GM19467 (cell line): ENCODE data around the gene TRMT61B.

Experiments
- ATAC-seq: cut with Tn5 transposase; IDR thresholded peaks from one replicate; pipeline ENCODE4 v1.9.1; 2021; ENCODE audit warnings: mild to moderate bottlenecking, moderate library complexity; ENCODE audit not compliant: unreplicated experiment

Gene TRMT61B

DNA sequence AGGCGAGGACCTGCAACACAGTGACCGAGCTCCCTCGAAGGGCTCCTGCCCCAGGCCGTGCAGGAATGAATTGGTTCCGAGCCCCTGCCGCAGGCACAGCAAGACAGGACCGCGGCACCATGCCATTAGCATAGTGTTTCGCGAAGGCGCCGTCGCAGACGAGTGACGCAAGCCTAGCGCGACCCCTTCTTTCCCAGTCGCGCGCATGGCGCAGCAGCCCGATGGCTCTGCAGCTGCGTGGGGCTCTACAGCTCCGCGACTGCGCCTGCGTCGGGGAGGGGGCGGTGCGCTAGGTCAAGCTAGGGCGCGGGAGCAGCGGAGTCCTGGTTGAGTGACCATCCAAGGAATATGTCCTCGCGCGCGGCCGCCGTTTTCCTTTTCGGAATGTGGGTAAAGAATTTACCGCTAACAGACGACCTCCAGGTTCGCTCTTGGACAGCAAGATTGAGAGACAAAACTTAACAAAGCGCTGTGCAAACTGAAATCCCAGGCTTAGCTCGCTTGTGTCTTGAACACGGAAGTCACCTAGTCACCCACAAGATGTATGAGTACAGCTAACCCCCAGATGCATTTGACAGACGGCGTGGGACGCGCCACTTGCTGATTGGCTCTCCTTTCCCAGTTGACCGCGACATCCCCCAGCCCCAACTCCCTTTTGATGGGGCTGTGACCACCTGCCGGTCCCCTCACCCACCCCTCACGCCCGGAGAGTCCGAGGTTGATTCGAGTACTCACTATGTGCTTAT is at the start of gene TRMT61B:
TRMT61B (minus strand) TSS at position 164 of the 746 bp plus-strand sequence; CDS start at position 132, 32 bp downstream.
- ATAC-seq = peak; percentile 94

DNA sequence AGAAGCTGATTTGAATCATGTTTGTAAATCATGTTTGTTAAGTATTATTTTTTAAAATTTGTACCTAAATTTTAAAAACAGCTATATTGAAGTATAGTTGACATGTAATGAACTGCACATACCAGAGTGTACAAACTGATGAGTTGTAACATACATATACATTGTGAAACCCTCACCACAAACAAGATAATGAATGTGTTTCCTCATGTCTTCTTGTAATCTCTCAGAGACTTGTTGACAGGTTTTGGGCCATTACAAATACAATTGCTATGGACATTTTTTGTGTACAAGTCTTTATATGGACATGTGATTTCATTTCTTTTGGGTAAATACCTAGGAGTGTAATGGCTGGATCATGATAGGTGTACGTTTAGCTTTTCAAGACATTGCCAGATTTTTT is 45.8 kb upstream of the TRMT61B start:
- no peak for ATAC-seq

DNA sequence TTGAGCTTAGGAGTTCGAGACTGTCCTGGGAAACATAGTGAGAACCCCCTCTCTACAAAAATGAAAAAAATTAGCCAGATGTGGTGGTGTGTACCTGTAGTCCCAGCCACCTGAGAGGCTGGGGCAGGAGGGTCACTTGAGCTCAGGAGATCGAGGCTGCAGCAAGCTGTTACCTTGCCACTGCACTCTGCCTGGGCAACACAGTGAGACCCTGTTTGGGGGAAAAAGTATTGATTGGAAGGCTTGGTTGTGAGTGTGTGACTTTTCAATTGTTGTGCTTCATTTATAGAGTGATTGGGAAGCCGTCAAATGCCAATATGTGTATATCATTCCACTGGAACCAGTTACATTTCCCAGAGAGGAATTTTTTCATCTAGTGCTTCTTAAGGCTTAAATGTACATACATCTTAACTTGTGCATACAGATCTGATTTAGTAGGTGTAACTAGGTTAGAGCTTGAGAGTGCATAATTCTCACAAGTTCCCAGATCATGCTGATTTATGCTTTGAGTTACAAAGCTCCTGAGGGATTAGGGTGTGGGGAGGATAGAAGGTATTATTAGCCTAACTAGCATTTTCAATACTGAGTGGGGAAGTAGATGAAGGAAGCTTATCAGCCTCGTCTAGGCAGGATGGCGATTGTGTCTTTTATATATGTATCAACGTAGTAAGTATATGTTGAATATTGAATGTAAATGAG is 39.7 kb upstream of the TRMT61B start:
- ATAC-seq = no peak

DNA sequence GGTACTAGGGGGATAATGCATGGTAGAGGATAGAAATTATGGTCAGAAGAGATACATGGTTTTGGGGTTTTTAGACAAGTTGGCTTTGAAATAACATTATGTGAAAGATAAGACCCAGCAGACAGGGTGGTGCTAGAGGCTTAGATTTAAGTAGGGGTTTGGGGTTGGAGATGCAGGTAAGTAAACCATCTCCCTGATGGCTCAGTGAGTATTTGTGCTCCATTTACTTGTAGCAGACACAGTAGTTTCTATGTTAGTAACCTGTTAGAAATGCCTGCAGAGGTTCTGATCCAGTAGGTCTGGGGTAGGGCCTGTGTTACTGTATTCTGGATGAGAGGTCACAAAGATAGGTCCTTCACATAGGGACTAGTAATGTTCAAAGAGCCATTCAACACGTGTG is 38.1 kb upstream of the TRMT61B start:
- no peak for ATAC-seq

DNA sequence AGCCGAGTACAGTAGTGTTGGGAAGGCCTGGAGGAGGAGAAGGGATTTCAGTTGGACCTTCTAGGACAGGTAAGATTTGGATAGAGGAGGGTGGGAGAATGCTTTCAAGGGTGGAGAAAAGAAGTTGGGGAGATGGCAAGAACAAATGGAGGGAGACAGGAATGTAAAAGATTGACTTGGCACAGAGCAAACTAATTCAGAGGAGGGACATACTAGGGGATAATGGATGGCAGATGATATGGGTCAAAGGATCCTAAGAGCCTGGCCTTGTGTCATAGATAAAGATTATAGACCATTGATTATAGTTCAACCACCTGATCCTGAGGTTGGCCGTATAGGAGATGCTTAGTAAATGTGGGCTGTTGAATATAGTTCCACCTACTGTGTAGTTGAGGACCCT is 36.7 kb upstream of the TRMT61B start:
- ATAC-seq = no peak

DNA sequence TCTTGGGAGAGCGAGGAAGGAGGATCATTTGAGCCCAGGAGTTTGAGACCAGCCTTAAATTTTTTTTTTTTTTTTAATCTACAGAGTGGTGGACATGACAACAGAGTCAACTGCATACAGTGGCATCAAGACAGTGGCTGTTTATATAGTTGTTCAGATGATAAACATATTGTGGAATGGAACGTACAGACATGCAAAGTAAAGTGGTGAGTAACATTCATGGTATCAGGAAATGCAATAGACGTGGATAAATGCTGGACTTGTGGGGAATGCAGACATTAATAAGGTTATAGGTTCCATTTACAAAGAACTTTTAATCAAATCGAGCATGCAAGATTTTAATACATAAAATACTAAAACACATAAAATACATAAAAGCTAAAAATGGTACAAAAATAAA is 36.3 kb upstream of the TRMT61B start:
- no peak for ATAC-seq

DNA sequence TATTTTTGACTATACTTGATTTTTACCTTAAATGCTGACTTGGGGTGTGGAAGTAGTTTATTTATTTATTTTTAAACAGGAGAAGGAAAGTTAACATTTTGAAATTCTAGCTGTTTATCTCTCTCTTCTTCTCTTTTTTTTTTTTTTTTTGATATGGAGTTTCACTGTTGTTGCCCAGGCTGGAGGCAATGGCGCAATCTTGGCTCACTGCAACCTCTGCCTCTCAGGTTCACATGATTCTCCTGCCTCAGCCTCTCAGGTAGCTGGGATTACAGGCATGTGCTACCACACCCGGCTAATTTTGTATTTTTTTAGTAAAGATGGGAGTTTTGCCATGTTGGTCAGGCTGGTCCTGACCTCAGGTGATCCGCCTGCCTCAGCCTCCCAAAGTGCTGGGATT is 35.4 kb upstream of the TRMT61B start:
- ATAC-seq = no peak

DNA sequence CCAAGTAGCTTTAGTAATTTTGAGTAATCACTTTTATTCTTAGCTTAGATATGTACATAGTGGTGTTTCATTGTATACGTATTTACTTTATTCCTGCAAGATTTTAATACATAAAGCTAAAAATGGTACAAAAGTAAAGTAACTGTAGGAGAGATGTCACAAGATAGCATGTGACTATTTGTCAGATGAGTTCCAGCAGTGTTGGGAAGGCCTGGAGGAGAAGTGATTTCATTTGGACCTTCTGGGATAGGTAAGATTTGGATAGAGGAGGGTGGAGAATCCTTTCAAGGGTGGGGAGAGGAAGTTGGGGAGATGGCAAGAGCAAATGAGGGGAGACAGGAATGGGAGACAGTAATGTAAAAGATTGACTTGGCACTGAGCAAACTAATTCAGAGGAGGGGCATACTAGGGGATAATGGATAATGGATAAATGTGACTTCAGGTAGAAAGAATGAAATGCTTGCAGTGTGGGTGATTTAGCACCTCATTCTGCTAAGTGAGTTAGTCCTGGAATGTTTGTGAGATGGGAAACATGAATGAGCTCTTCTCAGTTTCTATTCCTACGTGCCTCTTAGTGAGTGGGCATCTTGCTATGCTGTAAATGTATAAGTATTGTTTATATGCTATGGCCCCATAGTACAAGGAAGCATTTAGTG is 34.8 kb upstream of the TRMT61B start:
- ATAC-seq = no peak

DNA sequence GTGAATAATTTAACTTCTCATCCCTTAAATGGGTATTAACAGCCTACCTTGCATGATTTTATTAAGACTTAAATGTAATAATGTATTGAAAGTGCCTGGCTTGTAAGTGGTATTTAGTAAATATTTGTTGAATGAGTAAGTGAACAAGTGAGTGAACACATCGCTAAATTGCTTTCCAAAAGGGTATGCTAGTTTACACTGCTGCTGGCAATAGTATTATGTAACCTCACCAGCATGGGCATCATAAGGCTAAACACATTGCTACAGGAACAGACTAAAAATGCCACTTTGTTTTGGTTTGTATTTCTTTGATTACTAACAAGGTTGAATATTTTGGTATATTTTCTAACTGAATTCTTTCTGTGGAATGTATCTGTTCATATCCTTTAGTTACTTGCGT is 34.2 kb upstream of the TRMT61B start:
- no peak for ATAC-seq

DNA sequence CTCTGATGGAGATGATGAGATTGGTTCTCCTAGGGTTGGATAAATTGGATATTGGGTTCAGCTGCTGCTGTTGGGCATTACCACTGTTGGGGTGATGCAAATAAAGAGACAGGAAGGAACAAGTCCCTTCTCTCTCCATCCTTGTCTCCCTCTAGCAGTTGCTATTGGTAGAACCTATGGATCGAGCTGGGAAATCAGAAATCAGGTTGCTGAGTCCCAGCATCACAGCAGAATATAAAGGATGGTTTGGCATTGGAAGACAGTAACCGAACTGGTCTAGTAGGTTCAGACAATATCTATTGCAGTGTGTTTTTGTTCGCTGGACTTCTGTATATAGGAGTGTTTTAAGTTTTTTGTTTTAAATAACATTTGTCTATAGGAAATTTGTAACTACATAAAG is 32.5 kb upstream of the TRMT61B start:
- ATAC-seq = no peak

DNA sequence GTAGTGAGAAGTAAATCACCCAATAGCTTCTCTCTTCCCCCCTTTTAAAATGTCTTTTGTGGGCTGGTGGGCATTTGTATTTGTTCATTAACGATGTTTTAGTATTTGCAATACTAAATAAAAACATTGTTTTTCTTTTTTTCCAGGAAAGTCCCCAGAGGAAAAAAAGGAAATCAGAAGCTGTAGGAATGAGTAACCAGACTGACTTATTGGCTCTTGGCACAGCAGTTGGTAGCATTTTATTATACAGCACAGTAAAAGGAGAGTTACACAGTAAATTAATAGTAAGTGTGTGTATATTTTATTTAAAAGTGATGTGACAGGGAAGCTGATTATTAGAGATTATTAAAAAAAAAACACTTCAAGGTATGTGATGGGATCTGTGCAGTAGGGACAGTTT is 31.7 kb upstream of the TRMT61B start:
- ATAC-seq = no peak

DNA sequence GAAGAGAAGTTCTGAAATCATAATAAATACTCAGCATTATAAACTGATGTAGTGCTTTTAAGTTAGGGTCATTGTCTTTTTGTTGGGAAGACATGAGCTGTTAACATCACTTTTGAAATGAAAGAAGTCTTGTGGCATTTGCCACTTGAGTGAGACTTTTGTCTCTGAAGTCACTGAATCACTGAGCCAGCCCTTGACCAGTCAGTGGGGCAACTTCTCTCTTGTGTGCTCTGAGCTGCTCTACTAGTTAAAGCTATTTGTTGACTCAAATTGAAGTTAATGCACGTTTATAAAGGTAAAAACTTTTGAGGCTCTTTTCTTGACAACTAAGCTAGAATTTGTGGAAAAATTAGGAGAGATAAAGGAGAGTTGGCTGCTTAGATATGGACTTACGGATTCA is 31.1 kb upstream of the TRMT61B start:
- no peak for ATAC-seq

DNA sequence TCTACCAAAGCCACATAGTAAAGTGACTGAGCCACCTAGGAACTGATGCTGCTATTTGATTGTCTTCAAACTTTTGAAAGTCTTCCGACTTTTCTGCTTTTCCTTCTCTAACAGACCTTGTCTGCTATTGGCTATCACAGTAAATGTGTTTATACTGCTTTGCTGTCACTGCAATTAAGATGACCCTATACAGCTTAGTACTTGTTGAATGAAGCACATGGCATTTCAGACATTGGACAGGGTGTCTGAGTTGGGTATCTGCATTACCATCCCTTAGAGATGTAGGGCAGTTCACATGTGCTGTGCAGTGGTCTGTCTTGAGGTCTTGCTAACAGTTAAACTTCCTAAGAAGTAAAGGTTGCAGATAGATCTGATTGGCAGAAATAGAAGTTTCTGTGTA is 27.9 kb upstream of the TRMT61B start:
- no peak for ATAC-seq

DNA sequence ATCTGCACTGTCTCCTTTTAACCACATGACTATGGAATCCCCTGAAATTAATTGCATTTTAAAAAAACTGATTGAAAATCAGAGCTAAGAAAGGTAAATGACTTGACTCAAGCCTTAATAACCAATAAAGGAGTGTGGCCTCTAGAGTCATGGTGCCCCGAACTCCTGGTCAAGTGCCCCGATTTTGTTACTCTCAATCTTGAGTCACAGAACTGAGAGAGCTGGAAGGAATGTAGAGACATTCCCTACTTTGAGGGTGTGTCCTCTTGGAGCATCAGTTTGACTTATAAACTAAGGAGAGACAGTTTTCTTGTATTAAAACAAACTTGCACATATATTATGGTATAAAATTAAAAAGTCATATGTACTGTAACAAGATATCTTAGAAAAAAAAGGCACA is 26.8 kb upstream of the TRMT61B start:
- ATAC-seq = no peak

DNA sequence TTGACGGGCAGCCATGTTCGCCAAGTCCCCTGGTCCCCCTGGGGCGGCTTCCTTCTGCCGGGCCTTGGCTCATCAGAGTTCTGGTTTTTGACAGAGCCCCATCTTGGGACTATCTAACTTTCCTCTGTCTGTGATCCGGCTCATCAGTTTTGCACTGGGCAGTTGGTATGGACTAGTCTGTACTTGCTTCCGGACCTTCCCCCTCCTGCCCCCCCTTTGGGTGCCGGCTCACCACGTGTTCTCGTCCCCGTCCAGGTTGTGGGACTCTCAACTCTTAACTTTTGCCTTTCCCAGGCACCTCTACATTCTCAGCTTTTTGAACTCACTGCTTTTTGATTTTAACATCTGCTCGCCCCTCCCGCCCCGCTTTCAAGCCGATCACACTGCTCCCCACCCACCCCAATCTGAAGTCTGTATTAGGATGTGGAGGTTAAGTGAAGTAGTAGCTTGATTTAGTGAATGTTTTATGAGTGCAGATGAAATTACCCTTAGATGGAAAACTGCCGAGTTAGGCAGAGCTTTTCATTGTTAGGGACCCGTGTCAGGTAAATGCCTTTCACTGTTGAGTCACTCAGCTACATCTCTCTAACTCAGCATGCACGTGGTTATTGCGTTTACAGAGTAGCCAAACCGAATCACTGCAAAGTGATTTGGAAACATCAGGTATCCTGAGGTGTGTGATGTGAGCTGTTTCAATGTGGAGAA is 25.2 kb upstream of the TRMT61B start:
- ATAC-seq = peak; percentile 9

DNA sequence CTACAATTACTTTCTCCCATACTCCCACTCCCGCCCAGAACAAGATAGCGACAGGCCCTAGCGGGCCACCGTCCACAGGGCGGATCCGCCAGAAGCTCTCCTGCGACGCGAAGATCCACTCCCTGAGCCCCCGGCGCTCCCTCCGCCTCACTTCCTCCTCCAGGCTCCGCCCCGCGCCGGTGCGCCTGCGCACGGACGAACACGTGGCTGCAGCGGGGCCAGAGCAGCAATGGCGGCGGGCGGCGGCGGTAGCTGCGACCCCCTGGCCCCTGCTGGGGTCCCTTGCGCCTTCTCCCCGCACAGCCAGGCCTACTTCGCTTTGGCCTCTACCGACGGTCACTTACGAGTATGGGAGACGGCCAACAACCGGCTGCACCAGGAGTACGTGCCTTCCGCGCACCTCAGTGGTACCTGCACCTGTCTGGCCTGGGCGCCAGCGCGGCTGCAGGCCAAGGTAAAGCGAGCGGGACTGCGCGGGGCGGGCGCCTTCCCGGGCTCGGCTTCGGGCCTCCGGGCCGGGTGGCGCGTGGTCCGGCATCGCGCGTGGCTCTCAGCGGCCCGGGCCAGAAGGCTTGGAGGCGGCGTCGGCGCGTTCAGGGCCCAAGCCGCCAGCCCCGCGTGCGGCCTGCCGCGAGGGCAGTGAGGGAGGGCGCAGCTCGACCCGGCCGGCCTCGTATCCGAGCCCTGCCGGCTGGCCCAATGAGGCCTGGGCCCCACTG is 24.5 kb upstream of the TRMT61B start, which contains the start of gene WDR43:
WDR43 (plus strand) TSS at position 198 of the 719 bp plus-strand sequence; CDS start at position 230, 32 bp downstream.
- peak; percentile 82 for ATAC-seq

DNA sequence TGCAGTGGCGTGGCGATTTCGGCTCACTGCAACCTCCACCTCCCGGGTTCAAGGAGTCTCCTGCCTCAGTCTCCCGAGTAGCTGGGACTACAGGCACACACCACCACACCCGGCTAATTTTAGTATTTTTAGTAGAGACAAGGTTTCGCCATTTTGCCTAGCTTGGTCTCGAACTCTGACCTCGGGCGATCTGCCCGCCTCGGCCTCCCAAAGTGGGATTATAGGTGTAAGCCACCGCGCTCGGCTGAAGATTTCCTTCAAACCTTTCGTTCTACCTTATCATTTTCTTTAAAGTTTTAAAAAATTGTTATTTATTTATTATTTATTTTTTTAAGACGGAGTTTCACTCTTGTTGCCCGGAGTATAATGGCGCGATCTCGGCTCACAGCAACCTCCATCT is 23.4 kb upstream of the TRMT61B start:
- no peak for ATAC-seq

DNA sequence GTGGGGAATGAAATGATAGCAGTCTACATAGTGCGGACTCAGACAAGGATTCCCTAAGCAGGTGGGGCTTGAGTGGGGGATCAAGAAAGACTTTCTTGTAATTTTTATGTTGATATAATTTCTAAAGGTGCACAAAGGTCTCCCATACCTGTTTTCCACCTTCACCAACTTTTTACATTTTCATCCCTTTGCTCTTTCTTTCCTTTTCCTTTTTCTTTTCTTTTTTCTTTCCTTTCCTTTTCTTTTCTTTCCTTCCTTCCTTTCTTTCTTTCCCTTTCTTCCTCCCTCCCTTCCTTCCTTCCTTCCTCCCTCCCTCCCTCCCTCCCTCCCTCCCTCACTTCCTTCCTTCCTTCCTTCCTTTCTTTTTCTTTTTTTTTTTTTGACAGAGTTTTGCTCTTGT is 10.1 kb upstream of the TRMT61B start:
- ATAC-seq = no peak

DNA sequence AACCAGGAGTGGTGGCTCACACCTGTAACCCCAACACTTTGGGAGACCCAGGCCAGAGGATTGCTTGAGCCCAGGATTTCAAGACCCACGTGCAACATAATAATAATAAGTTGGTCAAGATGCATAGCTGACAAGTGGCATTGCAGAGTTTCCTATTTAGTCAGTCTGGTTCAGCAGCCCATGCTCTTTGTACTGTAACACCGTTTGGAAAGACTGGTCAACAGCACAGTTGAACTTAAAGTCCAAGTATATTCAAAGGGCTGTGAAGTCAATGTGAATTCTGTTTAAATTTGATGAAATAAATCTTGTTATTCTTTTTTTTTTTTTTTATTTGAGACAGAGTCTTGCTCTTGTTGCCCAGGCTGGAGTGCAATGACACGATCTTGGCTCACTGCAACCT is 1.5 kb upstream of the TRMT61B start:
- no peak for ATAC-seq

DNA sequence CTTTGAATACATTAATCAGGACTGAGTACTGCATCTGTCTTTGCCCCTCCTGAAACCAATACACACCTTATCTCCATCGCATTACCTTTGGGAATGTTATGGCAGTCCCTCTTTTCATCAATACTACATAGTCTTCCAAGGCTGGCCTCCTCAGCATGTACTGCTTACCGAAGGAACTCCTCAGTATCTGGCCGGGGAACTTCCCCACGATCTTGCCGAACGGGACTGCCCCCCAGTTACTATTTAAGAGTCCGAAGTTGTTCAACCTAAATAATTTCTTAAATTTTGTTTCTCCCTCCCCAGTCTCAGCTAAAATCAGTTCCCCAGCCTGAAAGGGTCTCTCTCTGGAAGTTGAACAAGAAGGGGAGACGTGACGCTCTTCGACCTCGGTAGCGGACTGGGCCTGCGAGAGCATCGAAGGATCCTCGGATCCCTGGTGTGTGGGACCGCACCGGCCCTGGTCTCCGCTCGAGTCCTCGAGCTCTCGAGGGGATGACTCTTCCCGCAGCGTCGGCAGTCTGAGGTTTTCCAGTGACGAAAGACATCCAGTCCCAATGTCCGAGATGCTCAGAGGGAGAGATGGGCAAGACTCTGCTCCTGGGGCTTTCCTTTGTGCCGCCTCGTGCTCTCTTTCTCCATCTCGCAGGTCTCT is 489 bp downstream of the TRMT61B start:
- peak; percentile 31 for ATAC-seq
